Activated naive CD8-positive, alpha-beta T cell (primary cell): ENCODE results near the gene PRLR.
"Not testable (repeated sequence)": the region's sequence is repeated elsewhere in the genome, so short reads cannot be mapped to it uniquely, and the experiment has no call there.

ENCODE experiments used
- H3K27ac Mint-ChIP-seq: one replicate; pipeline ENCODE4 v1.8.0; 2021; ENCODE audit warnings: mixed read lengths
- H3K27me3 Mint-ChIP-seq: one replicate; pipeline ENCODE4 v1.8.0; 2021; ENCODE audit warnings: mixed read lengths
- H3K36me3 Mint-ChIP-seq: one replicate; pipeline ENCODE4 v1.8.0; 2021; ENCODE audit warnings: mixed read lengths
- H3K4me1 Mint-ChIP-seq: one replicate; pipeline ENCODE4 v1.8.0; 2021; ENCODE audit warnings: low read depth, mixed read lengths
- H3K4me3 Mint-ChIP-seq: one replicate; pipeline ENCODE4 v1.8.0; 2021; ENCODE audit warnings: mild to moderate bottlenecking, mixed read lengths
- H3K9me3 Mint-ChIP-seq: one replicate; pipeline ENCODE4 v1.8.0; 2021; ENCODE audit warnings: low read depth, mixed read lengths

The PRLR gene

DNA sequence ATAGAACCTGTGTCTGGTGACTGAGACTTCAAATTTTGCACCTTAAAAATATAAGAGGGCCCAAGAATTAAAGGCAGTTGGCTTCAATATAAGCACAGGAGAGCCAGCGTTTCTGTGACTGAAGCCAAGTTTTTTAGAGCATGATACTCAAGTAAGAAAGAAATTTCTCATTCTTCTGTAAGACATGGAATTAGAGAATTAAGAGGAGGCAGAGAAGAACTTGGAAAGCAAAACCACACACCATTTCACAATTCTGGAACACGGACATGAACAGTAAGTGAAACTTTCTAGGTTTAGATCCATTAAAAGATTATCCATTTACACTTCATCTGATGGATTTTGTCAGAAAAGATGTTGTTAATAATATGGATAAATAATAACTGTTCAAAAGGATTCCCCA, 173.6 kb downstream of the PRLR start:
- H3K36me3 Mint-ChIP-seq: no peaks in the 10 kb centered on the region
- H3K27ac Mint-ChIP-seq: no peak overlapping the region
- peaks cover 3% of the 10 kb centered on the region for H3K4me1 Mint-ChIP-seq
- peaks cover 21% of the 10 kb centered on the region for H3K27me3 Mint-ChIP-seq
- H3K4me3 Mint-ChIP-seq: no peak overlapping the region
- no peaks in the 10 kb centered on the region for H3K9me3 Mint-ChIP-seq

DNA sequence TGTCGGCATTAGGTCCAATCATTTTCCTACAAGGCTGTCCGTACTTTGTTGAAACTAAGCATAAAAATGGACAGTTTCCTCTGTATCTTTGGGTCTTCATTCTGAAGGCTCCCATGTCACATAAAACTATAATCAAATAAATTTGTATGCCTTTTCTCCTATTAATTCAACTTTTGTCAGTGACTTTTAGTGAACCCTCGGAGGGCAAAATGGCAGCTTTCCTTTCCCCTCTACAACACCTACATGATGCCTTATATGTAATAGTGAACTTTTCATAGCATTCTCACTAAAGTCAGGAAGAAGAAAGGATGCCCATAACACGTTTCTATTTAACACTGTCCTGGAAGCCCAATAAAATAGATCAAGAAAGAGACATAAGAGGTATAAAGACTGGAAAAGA, 177.4 kb downstream of the PRLR start:
- Mint-ChIP-seq H3K4me1 (no peaks in the 10 kb centered on the region), H3K27ac (no peak overlapping the region), H3K27me3 (peaks cover 20% of the 10 kb centered on the region), H3K9me3 (no peaks in the 10 kb centered on the region), H3K36me3 (no peaks in the 10 kb centered on the region), H3K4me3 (no peak overlapping the region)

DNA sequence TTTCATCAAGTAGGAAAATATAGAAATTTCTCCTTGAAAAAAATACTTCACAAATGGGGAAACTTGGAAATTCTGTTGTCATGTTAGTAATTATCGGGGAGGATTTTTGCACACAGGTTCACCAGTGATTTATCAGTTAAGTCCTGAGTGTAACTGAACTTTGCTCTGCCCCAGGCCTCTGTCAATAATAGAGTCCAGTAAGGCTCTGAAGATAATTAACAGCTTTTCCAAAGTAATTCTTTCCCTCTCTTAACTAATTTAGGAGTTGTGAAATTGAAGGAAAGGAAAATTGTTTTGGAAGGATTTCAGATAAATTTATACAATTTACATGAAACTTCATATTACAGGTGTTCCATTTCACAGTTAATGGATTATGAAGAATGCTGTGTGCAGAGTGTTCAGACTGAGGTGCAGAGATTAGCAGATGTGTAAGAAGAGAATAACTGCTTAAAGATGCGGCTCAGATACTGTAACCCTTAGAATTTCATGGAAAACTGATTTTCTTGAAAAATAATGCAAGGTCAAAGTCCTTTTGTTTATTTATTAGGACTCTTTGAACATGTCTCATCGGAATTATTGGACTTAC, 179.7 kb downstream of the PRLR start:
- H3K4me1 Mint-ChIP-seq: no peaks in the 10 kb centered on the region
- no peak overlapping the region for H3K27ac Mint-ChIP-seq
- H3K4me3 Mint-ChIP-seq: no peak overlapping the region
- peaks cover 20% of the 10 kb centered on the region for H3K27me3 Mint-ChIP-seq
- H3K36me3 Mint-ChIP-seq: no peaks in the 10 kb centered on the region
- H3K9me3 Mint-ChIP-seq: no peaks in the 10 kb centered on the region

DNA sequence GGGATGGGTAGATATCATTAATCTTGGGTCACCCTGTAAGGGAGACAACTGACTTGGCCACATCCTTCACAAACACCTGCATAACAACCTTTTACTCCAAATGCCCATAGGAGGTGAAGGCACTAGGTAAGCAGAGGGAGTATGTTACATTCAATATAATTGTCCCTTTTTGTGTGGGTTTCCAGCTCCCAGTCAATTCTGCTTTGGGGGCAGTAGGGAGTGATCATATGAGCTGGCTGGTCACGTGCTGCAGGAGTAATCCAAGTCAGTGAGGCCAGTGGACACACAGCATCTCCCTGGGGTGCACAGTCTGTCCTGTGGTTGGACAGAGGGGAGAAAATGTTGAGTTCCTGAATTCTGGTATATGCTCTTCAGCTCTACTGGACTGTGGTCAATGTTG, 181.4 kb downstream of the PRLR start:
- Mint-ChIP-seq H3K4me1 (no peaks in the 10 kb centered on the region), H3K36me3 (no peaks in the 10 kb centered on the region), H3K27ac (no peak overlapping the region), H3K4me3 (no peak overlapping the region), H3K9me3 (no peaks in the 10 kb centered on the region), H3K27me3 (peaks cover 15% of the 10 kb centered on the region)

DNA sequence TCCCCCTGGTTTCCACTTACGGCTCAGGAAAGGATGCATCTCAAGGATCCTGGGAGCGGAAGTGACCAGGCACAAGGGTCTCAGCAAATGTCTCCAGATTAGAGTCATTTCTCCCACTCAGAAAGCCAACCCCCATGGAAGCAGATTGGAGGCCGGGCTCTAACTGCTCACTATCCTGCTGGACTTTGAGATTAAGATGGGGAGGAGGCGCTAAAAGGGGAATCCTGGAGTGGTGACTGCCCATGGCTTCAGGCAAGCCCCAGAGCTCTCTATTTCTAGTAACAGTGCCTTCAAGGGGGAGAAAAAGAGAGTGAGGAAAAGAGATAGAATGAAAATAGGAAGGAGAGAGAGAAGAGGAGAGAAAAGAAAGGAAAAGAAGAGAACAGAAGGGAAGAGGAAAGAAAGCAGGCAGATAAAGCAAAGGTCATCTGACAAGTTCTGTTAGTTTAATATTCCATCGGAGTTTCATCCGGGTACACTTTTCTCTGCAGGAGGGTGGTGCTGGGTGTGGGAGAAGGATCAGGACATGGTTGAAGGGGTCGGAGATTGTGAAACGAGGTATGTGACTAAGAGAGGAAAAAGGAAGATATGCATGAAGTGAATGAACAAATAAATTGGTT, 182.4 kb downstream of the PRLR start, which contains the start of gene AGXT2:
AGXT2 (minus strand) TSS at position 165 of the 620 bp plus-strand sequence; CDS start at position 108, 57 bp downstream.
- no peaks in the 10 kb centered on the region for H3K36me3 Mint-ChIP-seq
- H3K27ac Mint-ChIP-seq: no peak within 1 kb of the TSS
- no peaks in the 10 kb centered on the region for H3K9me3 Mint-ChIP-seq

DNA sequence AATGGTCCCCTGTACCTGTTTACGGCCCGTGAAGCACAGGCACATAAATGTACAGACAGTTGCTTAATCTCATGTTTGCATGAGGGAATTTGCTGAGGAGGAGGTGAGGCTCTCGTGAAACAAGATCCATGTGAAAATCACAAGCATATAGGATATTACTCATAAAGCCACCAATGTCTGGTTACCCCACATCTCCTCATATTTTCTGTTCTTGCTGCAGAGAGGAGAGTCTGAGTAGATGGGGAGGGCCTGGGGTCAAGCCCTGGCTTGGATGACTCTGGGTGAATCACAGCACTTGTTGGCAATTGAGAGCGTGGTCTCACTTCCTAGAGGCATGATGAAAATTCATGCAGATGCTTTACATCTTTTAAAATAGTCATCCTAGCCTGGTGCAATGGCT, 183.5 kb downstream of the PRLR start:
- H3K4me3 Mint-ChIP-seq: no peak overlapping the region
- peaks cover 9% of the 10 kb centered on the region for H3K27me3 Mint-ChIP-seq
- no peaks in the 10 kb centered on the region for H3K4me1 Mint-ChIP-seq
- H3K27ac Mint-ChIP-seq: no peak overlapping the region
- H3K9me3 Mint-ChIP-seq: no peaks in the 10 kb centered on the region
- H3K36me3 Mint-ChIP-seq: no peaks in the 10 kb centered on the region

More for the DNA sequence above, 182.4 kb downstream of the PRLR start, which contains the start of gene AGXT2:
- Mint-ChIP-seq H3K27me3 (peaks cover 9% of the 10 kb centered on the region), H3K4me1 (no peaks in the 10 kb centered on the region), H3K4me3 (no peak within 1 kb of the TSS)

DNA sequence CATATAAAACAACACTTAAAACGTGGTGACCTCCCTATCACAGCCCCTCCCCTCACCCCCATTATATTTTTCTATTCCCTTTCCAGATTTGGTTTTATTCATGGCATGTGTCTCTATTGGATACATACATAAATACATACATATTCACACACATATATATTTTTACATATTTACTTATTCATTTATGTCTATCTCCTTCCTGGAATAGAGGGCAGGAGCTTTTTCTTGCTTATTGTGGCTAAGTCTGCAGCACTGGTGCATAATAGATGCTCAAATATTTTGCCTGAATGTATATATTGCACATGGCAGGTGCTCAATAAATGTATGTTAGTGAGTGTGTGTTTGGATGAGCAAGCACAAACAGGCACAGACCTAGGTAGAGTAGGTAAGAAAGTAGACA, 185.0 kb downstream of the PRLR start:
- Mint-ChIP-seq H3K4me3 (no peak overlapping the region), H3K36me3 (no peaks in the 10 kb centered on the region), H3K9me3 (no peaks in the 10 kb centered on the region), H3K4me1 (no peaks in the 10 kb centered on the region), H3K27me3 (peaks cover 9% of the 10 kb centered on the region), H3K27ac (no peak overlapping the region)

DNA sequence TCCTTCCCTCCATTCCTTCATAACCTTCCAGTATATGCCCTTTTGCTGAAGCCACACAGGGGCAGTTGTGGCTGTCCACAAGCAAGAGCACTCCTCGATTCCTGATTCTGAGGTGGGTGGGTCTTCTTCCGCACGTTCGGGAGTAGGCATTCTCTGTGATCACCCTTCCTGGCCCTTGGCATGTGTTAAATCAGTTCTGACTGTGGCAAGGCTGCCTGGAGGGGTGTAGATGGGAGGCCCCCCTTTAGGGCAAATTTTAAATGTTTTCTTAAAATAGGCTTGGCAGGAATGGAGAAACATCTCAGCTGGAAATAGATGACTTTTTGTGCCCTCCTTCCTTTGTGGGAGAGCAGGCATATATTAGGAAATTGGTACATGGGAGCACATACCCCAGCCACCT, 185.6 kb downstream of the PRLR start:
- no peaks in the 10 kb centered on the region for H3K9me3 Mint-ChIP-seq
- H3K27me3 Mint-ChIP-seq: peaks cover 10% of the 10 kb centered on the region
- no peaks in the 10 kb centered on the region for H3K4me1 Mint-ChIP-seq
- H3K27ac Mint-ChIP-seq: no peak overlapping the region
- H3K36me3 Mint-ChIP-seq: no peaks in the 10 kb centered on the region
- H3K4me3 Mint-ChIP-seq: no peak overlapping the region

DNA sequence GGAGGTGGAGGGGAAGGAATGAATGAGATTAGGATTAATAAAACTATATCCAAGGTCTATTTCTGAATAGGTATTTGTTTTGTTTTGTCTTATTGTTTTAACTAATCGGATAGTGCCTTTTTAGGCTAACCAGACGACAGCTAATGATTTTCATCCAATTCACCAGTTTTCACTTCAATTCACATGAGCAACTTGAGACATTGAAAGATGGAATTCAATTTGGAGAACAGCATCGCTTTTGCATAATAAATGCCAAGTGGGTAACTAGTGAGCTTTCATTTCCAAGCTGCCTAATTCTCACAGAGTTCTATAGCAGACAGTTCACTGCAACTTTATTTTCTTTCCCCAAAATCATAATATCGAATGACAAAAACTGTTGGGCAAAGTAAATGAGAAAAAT, 187.5 kb downstream of the PRLR start:
- Mint-ChIP-seq H3K4me3 (no peak overlapping the region), H3K4me1 (no peaks in the 10 kb centered on the region), H3K9me3 (no peaks in the 10 kb centered on the region), H3K27ac (no peak overlapping the region), H3K36me3 (no peaks in the 10 kb centered on the region), H3K27me3 (peaks cover 16% of the 10 kb centered on the region)

DNA sequence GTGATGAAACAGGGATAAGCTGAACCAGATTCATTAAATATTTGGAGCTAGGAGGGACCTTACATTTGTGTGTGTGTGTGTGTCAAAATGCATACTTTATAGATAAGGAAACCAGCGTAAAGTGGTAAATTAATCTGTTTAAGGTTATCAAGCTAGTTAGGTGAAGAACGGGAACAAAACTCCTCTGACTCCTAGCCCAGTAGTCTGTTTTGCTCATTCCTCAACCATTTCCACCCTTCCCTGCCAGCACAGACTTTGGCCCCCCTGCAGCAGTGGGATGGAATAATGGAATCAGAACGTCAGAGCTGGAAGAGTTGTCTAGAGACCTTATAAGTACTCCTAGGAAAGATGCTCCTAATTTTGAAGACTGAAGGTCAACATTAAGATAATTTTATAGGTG, 189.0 kb downstream of the PRLR start:
- H3K4me3 Mint-ChIP-seq: no peak overlapping the region

DNA sequence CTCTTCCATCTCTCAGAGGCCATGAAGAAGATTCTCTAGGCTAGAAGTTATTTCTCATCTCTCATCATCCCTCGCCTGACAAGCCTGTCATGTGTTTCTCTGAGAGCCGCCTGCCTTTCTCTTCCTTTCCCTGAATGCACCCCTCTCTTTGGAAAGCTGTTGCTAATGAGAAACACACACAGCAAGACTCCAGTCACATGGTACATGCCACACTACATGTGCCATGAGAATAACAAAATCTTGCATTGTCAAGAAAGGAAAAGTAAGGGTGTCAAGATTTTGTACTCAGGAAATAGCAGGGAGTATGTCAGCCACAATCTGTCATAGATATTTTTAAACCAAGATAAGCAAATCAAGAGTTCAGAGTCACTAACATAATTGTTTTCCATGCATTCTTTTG, 191.4 kb downstream of the PRLR start:
- no peak overlapping the region for H3K4me3 Mint-ChIP-seq
- peaks cover 19% of the 10 kb centered on the region for H3K27me3 Mint-ChIP-seq
- no peaks in the 10 kb centered on the region for H3K36me3 Mint-ChIP-seq
- no peak overlapping the region for H3K27ac Mint-ChIP-seq
- H3K9me3 Mint-ChIP-seq: no peaks in the 10 kb centered on the region
- no peaks in the 10 kb centered on the region for H3K4me1 Mint-ChIP-seq

More for the DNA sequence above, 189.0 kb downstream of the PRLR start:
- Mint-ChIP-seq H3K27ac (no peak overlapping the region), H3K4me1 (no peaks in the 10 kb centered on the region), H3K36me3 (no peaks in the 10 kb centered on the region), H3K9me3 (no peaks in the 10 kb centered on the region), H3K27me3 (peaks cover 17% of the 10 kb centered on the region)

DNA sequence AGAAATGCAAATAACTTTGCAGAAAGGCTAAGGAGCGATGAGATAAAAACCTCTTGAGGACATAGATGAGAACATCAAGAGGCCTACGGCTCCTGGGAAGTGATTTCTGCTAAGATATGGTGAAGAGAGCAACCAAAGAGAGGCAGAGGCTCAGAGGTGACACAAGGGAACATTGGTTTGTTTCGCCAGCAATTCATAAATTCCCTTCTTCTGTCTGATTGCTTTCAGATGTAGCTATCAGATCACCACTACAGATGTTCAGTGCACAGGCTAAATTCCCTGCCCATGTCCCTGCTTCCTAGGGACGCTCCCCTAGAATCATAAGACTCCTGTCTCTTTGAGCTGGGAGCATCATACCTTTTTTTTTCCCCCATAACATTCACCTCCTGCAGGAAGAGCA, 193.8 kb downstream of the PRLR start:
- no peak overlapping the region for H3K27ac Mint-ChIP-seq

DNA sequence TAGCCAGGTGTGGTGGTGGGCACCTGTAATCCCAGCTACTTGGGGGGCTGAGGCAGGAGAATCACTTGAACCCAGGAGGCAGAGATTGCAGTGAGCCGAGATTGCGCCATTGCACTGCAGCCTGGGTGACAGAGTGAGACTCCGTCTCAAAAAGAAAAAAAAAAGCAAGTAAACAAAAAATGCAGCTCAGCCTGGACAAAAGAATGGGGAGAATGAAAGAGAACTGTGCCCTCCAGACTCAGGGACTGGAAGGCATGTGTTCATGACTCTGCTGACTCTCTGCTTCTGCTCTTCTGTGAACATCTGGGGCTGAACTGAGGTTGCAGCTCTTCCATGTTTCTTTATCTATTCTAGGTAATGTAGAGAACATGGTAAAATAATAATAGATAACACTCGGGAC, 194.4 kb downstream of the PRLR start:
- H3K27ac Mint-ChIP-seq, H3K36me3 Mint-ChIP-seq, H3K9me3 Mint-ChIP-seq: not testable (repeated sequence)

More for the DNA sequence above, 193.8 kb downstream of the PRLR start:
- Mint-ChIP-seq H3K4me3 (no peak overlapping the region), H3K4me1 (no peaks in the 10 kb centered on the region), H3K27me3 (peaks cover 22% of the 10 kb centered on the region), H3K9me3 (no peaks in the 10 kb centered on the region), H3K36me3 (no peaks in the 10 kb centered on the region)

DNA sequence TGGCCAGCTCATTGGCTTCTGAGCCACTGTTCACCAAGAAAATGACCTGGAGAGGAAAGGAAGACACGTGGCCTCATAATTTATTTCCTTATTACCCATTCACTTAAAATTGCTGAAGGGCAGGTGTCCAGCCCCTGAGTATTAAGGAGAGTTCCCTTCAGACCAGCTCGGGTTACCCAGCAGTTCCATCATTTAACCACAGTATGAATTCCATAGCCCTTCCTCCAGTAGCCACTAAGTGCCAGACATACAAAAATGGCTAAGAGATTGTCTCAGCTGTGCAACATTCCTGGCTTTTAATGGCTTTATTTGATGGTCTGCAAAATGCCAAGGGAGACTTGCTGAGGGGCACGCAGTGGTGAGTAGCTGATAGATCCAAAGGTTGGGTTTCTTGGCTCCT, 195.0 kb downstream of the PRLR start:
- Mint-ChIP-seq H3K4me1 (no peaks in the 10 kb centered on the region), H3K4me3 (no peak overlapping the region), H3K27ac (no peak overlapping the region), H3K9me3 (no peaks in the 10 kb centered on the region), H3K27me3 (peaks cover 21% of the 10 kb centered on the region), H3K36me3 (no peaks in the 10 kb centered on the region)

More for the DNA sequence above, 194.4 kb downstream of the PRLR start:
- H3K4me3 Mint-ChIP-seq, H3K4me1 Mint-ChIP-seq: not testable (repeated sequence)
- H3K27me3 Mint-ChIP-seq: peaks cover 23% of the 10 kb centered on the region

DNA sequence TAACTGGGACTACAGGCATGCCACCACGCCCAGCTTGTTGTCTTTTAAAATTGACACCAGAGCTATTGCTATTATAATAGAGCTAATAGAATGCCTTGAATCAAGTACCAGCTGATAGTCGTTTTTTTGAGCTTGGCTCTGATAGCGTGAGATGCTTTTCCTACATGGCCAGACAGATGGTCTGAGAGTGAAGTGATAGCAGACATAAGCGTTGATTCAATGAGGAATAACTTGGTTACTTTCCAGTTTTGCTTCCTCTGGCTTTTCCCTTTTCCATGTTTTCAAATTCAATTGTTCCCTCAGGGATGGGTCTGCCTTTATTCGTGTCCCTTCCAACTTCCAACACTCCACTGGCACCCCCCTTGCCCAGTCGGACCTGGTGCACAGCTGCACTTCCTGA, 197.9 kb downstream of the PRLR start:
- Mint-ChIP-seq H3K27ac (no peak overlapping the region), H3K36me3 (no peaks in the 10 kb centered on the region), H3K4me3 (no peak overlapping the region), H3K9me3 (no peaks in the 10 kb centered on the region), H3K27me3 (peaks cover 10% of the 10 kb centered on the region), H3K4me1 (no peaks in the 10 kb centered on the region)

DNA sequence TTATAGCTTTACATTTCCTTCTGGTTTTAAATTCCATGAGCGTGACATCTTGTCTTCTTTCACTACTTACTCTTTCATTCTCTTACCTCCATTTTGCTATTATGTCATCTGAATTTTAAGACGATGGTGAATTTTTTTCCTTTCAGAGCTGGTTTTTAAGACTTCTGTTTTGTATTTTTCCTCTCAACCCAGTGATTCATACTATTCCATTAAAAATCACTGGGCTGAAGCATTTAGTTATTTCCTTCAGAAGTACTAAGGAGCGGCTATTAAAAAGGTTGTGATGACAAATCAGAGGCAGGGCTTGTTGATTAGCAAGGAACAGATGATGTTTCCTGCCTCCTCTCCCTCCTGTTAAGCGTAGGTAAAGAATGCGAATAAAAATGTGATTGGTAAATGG, 199.0 kb downstream of the PRLR start:
- H3K27me3 Mint-ChIP-seq: peaks cover 10% of the 10 kb centered on the region
- H3K9me3 Mint-ChIP-seq: no peaks in the 10 kb centered on the region
- no peaks in the 10 kb centered on the region for H3K36me3 Mint-ChIP-seq
- no peak overlapping the region for H3K4me3 Mint-ChIP-seq
- no peaks in the 10 kb centered on the region for H3K4me1 Mint-ChIP-seq
- no peak overlapping the region for H3K27ac Mint-ChIP-seq
